Kidney (tissue), 14 donors: ENCODE measurements around the gene PRM2. TPM values are rescaled to one million over a fixed set of nuclear protein-coding genes. Genes with fewer than 3 reads are reported as not detected.

Experiments used
- DNase-seq, 5 donors: peaks; one replicate each; pipeline ENCODE4 v3.0.0-alpha.2; 2013 to 2020
- FAIRE-seq: peaks from 2 replicates; lab custom pipeline; 2012; peaks lifted over from hg19 to GRCh38; lab: Jason Lieb, UNC
- H3K27ac ChIP-seq, 2 donors: one replicate each; pipeline ENCODE4 v1.7.0; 2013; ENCODE audit warnings: low read depth in 2 of 2, low read length in 2 of 2, inconsistent platforms in 1 of 2
- H3K27me3 ChIP-seq: one replicate; pipeline ENCODE4 v1.7.1; 2013; ENCODE audit warnings: low read length, inconsistent platforms; ENCODE audit not compliant: control insufficient read depth, insufficient read depth
- H3K36me3 ChIP-seq, 3 donors: one replicate each; pipeline versions ENCODE4 v1.7.0 to v1.7.1; 2013; ENCODE audit warnings: low read length in 3 of 3, control low read depth in 1 of 3, inconsistent platforms in 1 of 3; ENCODE audit not compliant: insufficient read depth in 3 of 3, control insufficient read depth in 2 of 3
- H3K4me1 ChIP-seq, 3 donors: one replicate each; pipeline versions ENCODE4 v1.7.0 to v1.7.1; 2013; ENCODE audit warnings: low read length in 3 of 3, inconsistent platforms in 1 of 3, low read depth in 1 of 3; ENCODE audit not compliant: control insufficient read depth in 2 of 3, insufficient read depth in 2 of 3
- H3K4me3 ChIP-seq, 3 donors: one replicate each; pipeline versions ENCODE4 v1.7.0 to v1.8.1; 2013; ENCODE audit warnings: low read length in 3 of 3, control low read depth in 1 of 3, inconsistent platforms in 1 of 3
- H3K9ac ChIP-seq, 3 donors: one replicate each; pipeline versions ENCODE4 v1.7.0 to v1.7.1; 2013; ENCODE audit warnings: low read length in 3 of 3, control low read depth in 1 of 3, inconsistent platforms in 1 of 3
- H3K9me3 ChIP-seq, 3 donors: one replicate each; pipeline versions ENCODE4 v1.7.0 to v1.7.1; 2013; ENCODE audit warnings: low read length in 3 of 3, control low read depth in 1 of 3, inconsistent platforms in 1 of 3; ENCODE audit not compliant: control insufficient read depth in 2 of 3, insufficient read depth in 1 of 3
- intact Hi-C: fragments of 100-400 bp; cut with DNase I; formaldehyde crosslinking; loops from one replicate; pipeline ENCODE4 v1.11.1; 2022
- polyA plus RNA-seq: library from polyadenylated mRNA; stranded (reverse); fragments of 350-450 nt; fragmentation: Illumina TruSeq; extraction: RNeasy Lipid Tissue Mini Kit (QIAGEN cat#74804); gene quantifications from one replicate; pipeline ENCODE4 v1.2.3, GENCODE V29; 2014; ENCODE audit warnings: low read depth, low replicate concordance; ENCODE audit not compliant: insufficient read depth
- total RNA-seq: library from RNA; stranded (reverse); fragmentation: NEBNext Ultra II Directional; extraction: Animal tissue kit (Norgen Biotek cat#: 25700); gene quantifications from one replicate; pipeline ENCODE4 v1.2.1, GENCODE V29; 2021
- TF ChIP-seq, protein P1 (sequence below): IDR thresholded peaks from 3 replicates; pipeline ENCODE4 v1.5.1; 2012; ENCODE audit warnings: mild to moderate bottlenecking, moderate library complexity, borderline replicate concordance; ENCODE audit not compliant: insufficient read depth; ENCODE audit errors: extremely low read depth
- donor health status: control.
- donor health status: control.
- donor health status: control.
- donor health status: control.
- donor health status: control.
- donor health status: DM: yes; HTN: yes; CAD: no.
- donor health status: Normal renal cell carcinoma (clear cell type).

The PRM2 gene
- total and polyA plus RNA-seq, 2 donors from 2014 or later = not detected

DNA sequence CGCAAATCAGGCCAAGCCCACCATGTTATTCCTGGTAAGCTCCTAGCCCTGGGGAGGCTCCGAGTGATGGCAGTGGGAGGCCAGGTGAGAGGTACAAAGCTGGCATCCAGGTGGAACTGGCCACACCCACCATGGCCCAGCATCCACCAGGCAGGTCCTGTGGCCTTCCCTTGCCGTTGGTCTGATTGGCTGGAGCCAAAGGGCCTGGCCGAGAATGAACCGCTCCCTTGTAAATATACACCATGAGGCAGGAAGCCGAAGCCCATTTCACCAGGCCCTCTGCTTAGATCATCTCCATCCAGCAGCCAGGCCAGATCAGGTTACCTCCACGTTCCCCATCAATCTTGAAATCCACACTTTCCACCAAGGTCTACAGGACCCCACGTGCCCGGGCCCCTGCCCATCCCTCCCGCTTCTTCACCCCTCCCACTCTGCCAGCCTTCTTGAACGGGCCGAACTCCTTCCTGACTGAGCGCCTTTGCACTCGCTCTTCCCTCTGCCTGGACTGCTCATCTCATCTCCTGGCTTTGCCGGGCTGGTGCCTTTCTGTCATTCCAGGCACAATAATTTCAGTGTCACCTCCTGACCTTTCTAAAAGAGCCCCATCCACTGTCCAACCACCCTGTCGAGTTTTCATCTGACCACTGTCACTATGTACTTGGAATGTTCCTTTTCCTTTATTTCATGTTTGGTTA, 26.0 kb downstream of the PRM2 start:
- no peak overlapping the region for H3K9ac ChIP-seq
- no peak overlapping the region for H3K4me3 ChIP-seq
- TF ChIP-seq, protein P1, sequence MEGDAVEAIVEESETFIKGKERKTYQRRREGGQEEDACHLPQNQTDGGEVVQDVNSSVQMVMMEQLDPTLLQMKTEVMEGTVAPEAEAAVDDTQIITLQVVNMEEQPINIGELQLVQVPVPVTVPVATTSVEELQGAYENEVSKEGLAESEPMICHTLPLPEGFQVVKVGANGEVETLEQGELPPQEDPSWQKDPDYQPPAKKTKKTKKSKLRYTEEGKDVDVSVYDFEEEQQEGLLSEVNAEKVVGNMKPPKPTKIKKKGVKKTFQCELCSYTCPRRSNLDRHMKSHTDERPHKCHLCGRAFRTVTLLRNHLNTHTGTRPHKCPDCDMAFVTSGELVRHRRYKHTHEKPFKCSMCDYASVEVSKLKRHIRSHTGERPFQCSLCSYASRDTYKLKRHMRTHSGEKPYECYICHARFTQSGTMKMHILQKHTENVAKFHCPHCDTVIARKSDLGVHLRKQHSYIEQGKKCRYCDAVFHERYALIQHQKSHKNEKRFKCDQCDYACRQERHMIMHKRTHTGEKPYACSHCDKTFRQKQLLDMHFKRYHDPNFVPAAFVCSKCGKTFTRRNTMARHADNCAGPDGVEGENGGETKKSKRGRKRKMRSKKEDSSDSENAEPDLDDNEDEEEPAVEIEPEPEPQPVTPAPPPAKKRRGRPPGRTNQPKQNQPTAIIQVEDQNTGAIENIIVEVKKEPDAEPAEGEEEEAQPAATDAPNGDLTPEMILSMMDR = no peak
- intact Hi-C loops = no loop called here
- no peaks in the 10 kb centered on the region for H3K36me3 ChIP-seq
- peaks cover 0 to 12% (median 0%) of the 10 kb centered on the region in 3 donors for H3K4me1 ChIP-seq
- no peaks in the 10 kb centered on the region for H3K27me3 ChIP-seq
- DNase-seq (peak; percentile 74 to 92 (median 89)), FAIRE-seq (no peak)
- no peak overlapping the region for H3K27ac ChIP-seq
- no peaks in the 10 kb centered on the region for H3K9me3 ChIP-seq

DNA sequence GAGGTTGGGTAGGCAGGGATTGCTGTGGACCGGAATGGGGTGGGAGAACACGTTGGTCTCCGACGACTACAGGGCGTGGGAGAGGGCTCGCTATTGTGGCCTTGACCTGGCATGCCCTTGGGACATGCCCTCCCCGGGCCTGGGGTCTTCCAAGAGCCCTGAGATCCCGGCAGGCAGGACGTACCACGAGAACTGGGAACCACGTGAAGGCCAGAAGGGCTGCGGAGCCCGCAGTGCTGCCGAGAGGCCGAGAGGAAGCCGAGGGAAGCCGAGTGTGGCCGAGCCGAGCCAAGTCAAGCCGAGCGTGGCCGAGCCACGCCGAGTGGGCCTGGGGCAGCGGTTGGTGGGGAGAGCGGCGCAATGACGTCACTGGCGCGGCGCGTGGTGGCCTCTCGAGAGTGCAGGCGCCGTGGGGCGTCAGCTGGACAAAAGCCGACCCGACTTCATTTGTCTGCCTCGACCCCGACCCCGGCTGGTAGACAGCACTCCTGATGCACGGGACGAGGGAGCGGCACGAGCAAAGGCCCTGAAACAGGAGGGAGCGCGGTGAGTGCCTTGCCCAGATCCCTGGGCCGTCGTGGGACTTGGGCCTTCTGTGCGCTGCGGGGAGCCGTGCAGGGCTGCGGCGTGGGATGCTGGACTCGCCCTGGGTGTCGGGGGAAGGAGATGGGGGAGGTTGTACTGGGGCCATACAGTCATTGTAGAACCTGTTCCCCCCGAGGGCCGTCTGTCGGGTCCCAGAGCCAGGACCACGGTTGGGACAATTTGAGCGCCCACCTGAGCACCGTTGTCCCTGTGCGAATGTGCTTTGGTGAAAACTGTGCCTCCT, 26.8 kb downstream of the PRM2 start:
- no peak overlapping the region for H3K27ac ChIP-seq
- intact Hi-C loops = no loop called here
- peaks cover 0 to 7% (median 0%) of the 10 kb centered on the region in 3 donors for H3K4me1 ChIP-seq
- no peak overlapping the region for H3K4me3 ChIP-seq
- H3K27me3 ChIP-seq = no peaks in the 10 kb centered on the region
- TF ChIP-seq, protein P1 = no peak
- H3K9me3 ChIP-seq = no peaks in the 10 kb centered on the region
- H3K36me3 ChIP-seq = no peaks in the 10 kb centered on the region
- no peak for FAIRE-seq
- DNase-seq = peak in 1 of 5 donors; percentile 77
- H3K9ac ChIP-seq = no peak overlapping the region

DNA sequence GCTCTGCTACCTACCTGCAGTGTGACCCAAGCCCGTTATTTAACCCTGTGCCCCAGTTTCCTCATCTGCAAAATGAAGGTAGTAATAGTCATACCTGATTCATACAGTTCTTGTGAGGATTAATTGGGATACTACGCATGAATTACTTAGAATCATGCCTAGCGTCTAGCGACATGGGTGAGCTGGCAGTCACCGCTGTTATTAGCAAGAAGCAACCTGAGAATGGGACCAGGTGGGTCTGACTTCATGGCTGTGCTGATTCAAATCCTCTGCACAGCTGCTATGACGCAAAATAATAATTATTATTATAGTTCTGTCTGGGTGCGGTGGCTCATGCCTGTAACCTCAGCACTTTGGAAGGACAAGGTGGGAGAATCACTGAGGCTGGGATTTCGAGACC, 28.1 kb downstream of the PRM2 start:
- no peaks in the 10 kb centered on the region for H3K27me3 ChIP-seq
- no peak overlapping the region for H3K27ac ChIP-seq
- FAIRE-seq (no peak), DNase-seq (no peak)
- TF ChIP-seq, protein P1 = no peak
- intact Hi-C loops = no loop called here
- H3K9ac ChIP-seq = no peak overlapping the region
- H3K36me3 ChIP-seq = no peaks in the 10 kb centered on the region
- no peaks in the 10 kb centered on the region for H3K9me3 ChIP-seq
- H3K4me1 ChIP-seq = peaks cover 0 to 2% (median 0%) of the 10 kb centered on the region in 3 donors
- no peak overlapping the region for H3K4me3 ChIP-seq
